Smooth muscle cell (in vitro differentiated cells): ENCODE measurements around the gene STAC3. TPM values are rescaled to one million over a fixed set of nuclear protein-coding genes. Genes with fewer than 3 reads are reported as not detected.

Experiments
- DNase-seq: peaks from one replicate; lab custom pipeline; 2025; ENCODE audit not compliant: unreplicated experiment; lab: John Stamatoyannopoulos, UW
- H2AFZ ChIP-seq: fragments of 200-600 bp; sonication (generic); 2 replicates; pipeline ENCODE4 v1.6.0; 2016; ENCODE audit warnings: antibody characterized with exemption, low read depth, mild to moderate bottlenecking
- H3F3A ChIP-seq: fragments of 200-600 bp; sonication (generic); 2 replicates; pipeline ENCODE4 v1.6.0; 2017; ENCODE audit warnings: antibody characterized with exemption, low read depth
- H3K27ac ChIP-seq: fragments of 200-600 bp; sonication (generic); 2 replicates; pipeline ENCODE4 v1.5.1; 2016; ENCODE audit warnings: low read depth, mild to moderate bottlenecking
- H3K27me3 ChIP-seq: fragments of 200-600 bp; sonication (generic); 2 replicates; pipeline ENCODE4 v1.6.1; 2016; ENCODE audit warnings: low read depth, mild to moderate bottlenecking
- H3K36me3 ChIP-seq: fragments of 200-600 bp; sonication (generic); 2 replicates; pipeline ENCODE4 v1.5.1; 2016; ENCODE audit warnings: low read depth
- H3K4me1 ChIP-seq: fragments of 200-600 bp; sonication (generic); 2 replicates; pipeline ENCODE4 v1.5.1; 2016; ENCODE audit warnings: low read depth
- H3K4me2 ChIP-seq: fragments of 200-600 bp; sonication (generic); 2 replicates; pipeline ENCODE4 v1.6.0; 2016; ENCODE audit warnings: mild to moderate bottlenecking
- H3K4me3 ChIP-seq: fragments of 200-600 bp; sonication (generic); 2 replicates; pipeline ENCODE4 v1.5.1; 2016; ENCODE audit warnings: mild to moderate bottlenecking
- H3K79me2 ChIP-seq: fragments of 200-600 bp; sonication (generic); 2 replicates; pipeline ENCODE4 v1.6.0; 2016; ENCODE audit warnings: low read depth, mild to moderate bottlenecking
- H3K9ac ChIP-seq: fragments of 200-600 bp; sonication (generic); 2 replicates; pipeline ENCODE4 v1.6.0; 2016; ENCODE audit warnings: low read depth
- H3K9me3 ChIP-seq: fragments of 200-600 bp; sonication (generic); replicated peaks from 2 replicates; pipeline ENCODE4 v1.5.1; 2016; ENCODE audit warnings: low read depth
- H4K20me1 ChIP-seq: fragments of 200-600 bp; sonication (generic); 2 replicates; pipeline ENCODE4 v1.6.0; 2016; ENCODE audit warnings: low read depth
- WGBS: methylation state at CpG from one replicate; pipeline ENCODE4 v1.1.7; 2016; ENCODE audit warnings: low lambda C conversion rate; 5-methylcytosine and 5-hydroxymethylcytosine counted together
- polyA plus RNA-seq: library from polyadenylated mRNA; unstranded; fragments of >200 nt; fragmentation: Nextera tagmentation; extraction: Ambion mirVana; gene quantifications from 2 replicates; pipeline ENCODE4 v1.2.1, GENCODE V29; 2016
- total RNA-seq: library from RNA; depleted of rRNA; stranded (reverse); fragments of >200 nt; gene quantifications from 2 replicates; pipeline ENCODE4 v1.2.3, GENCODE V29; 2014
- TF ChIP-seq, protein P1 (sequence below): fragments of 200-600 bp; sonication (generic); IDR thresholded peaks from 2 replicates; pipeline ENCODE4 v1.5.1; 2017; ENCODE audit warnings: borderline replicate concordance, mild to moderate bottlenecking, antibody characterized with exemption; ENCODE audit not compliant: insufficient read depth, poor library complexity, severe bottlenecking

STAC3 gene
- total and polyA plus RNA-seq, 2 experiments from 2014 or later, result 1.4 TPM; not detected in 1

DNA sequence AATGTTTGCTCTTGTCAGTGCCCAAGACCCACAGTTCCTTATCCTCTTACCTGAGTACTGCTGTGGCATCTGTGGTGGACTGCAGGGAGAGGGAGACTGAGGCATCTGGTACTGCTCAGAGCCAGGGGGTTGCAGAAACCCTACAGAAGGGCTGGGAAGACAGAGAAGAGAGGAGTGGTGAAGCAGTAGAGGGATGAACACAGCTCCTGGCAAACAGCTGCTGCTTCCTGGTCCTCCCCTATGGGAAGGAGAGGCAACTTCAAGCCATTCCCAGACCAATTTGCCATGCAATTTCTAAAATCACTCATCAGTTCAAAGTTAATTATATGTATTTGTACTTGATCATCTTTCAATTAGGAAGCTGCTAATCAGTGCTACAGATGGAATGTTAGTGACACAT, 15.7 kb upstream of the STAC3 start:
- Histone ChIP-seq H3K79me2 (no peaks in the 10 kb centered on the region), H3K4me2 (no peak overlapping the region), H3K27ac (no peak overlapping the region), H3K36me3 (peaks cover 4% of the 10 kb centered on the region), H3F3A (no peaks in the 10 kb centered on the region), H4K20me1 (no peaks in the 10 kb centered on the region), H3K9ac (no peak overlapping the region), H3K27me3 (no peaks in the 10 kb centered on the region), H3K4me3 (no peak overlapping the region), H3K9me3 (no peaks in the 10 kb centered on the region), H3K4me1 (peaks cover 10% of the 10 kb centered on the region), H2AFZ (no peak overlapping the region)
- no peak for DNase-seq
- TF ChIP-seq, protein P1, sequence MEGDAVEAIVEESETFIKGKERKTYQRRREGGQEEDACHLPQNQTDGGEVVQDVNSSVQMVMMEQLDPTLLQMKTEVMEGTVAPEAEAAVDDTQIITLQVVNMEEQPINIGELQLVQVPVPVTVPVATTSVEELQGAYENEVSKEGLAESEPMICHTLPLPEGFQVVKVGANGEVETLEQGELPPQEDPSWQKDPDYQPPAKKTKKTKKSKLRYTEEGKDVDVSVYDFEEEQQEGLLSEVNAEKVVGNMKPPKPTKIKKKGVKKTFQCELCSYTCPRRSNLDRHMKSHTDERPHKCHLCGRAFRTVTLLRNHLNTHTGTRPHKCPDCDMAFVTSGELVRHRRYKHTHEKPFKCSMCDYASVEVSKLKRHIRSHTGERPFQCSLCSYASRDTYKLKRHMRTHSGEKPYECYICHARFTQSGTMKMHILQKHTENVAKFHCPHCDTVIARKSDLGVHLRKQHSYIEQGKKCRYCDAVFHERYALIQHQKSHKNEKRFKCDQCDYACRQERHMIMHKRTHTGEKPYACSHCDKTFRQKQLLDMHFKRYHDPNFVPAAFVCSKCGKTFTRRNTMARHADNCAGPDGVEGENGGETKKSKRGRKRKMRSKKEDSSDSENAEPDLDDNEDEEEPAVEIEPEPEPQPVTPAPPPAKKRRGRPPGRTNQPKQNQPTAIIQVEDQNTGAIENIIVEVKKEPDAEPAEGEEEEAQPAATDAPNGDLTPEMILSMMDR, result no peak

DNA sequence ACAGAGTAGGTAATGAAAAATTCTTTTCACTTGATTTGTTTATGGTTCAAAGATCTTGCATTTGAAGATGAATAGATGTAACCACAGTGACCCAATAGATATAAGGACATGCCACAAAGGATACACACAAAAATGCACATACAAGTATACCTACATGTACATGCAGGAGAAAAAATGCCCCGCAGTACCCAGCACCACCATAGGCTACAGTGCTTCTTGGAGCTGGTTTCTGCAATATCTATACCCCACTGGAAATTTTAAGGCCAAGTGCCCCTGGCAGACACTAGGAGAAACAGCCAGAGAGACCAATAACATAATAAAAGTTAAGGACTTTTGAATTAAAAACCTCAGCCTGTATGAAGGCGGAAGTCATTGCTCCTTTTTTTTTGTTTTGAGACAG, 12.1 kb upstream of the STAC3 start:
- Histone ChIP-seq H3K27me3 (no peaks in the 10 kb centered on the region), H3F3A (no peaks in the 10 kb centered on the region), H3K79me2 (no peaks in the 10 kb centered on the region), H3K4me1 (peaks cover 18% of the 10 kb centered on the region), H3K9me3 (no peaks in the 10 kb centered on the region), H3K27ac (no peak overlapping the region), H3K4me3 (no peak overlapping the region), H3K9ac (no peak overlapping the region), H3K36me3 (no peaks in the 10 kb centered on the region), H3K4me2 (no peak overlapping the region), H4K20me1 (no peaks in the 10 kb centered on the region), H2AFZ (no peak overlapping the region)
- WGBS, result 97% methylated on average over 2 of the region's 2 CpGs
- TF ChIP-seq, protein P1, result no peak
- no peak for DNase-seq

DNA sequence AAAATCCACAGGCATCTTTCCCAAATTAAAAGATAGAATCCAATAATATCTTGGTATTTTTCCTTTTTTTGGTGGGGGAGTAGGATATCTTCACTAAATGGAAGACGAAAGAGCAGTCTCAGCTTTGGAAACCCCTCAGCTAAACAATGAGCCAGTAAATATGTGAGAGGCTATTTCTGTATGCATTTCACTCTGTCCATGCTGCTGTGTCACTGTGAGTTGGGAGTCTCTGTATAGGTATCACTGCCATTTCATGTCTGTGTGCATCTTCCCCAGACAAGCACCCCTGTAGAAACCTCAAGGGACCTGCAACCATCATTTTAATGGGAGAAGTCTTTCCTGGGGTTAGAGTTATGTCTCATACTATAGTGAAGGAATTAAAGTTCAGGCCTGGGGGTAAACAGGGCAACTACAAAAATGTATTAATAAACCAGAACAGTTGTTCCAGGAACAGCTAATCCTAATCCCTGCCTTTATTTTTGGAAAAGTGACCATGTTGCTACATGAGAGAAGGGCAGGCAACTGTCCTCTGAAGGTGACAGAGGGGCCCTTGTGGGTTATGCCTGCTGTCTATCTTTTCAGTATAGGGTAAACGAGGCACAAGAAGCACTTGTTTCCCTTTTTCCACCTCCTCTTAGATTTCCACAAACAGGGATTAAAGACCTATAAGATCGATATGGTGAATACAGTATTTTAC, 11.3 kb upstream of the STAC3 start:
- Histone ChIP-seq H3K9ac (no peak overlapping the region), H3K4me1 (peaks cover 18% of the 10 kb centered on the region), H2AFZ (no peak overlapping the region), H3K27me3 (no peaks in the 10 kb centered on the region), H3K4me3 (no peak overlapping the region), H3F3A (no peaks in the 10 kb centered on the region), H3K4me2 (no peak overlapping the region), H3K9me3 (no peaks in the 10 kb centered on the region), H4K20me1 (no peaks in the 10 kb centered on the region), H3K36me3 (no peaks in the 10 kb centered on the region), H3K79me2 (no peaks in the 10 kb centered on the region), H3K27ac (no peak overlapping the region)
- DNase-seq, result no peak
- WGBS, result 92% methylated on average over 3 of the region's 3 CpGs
- TF ChIP-seq, protein P1, result no peak

DNA sequence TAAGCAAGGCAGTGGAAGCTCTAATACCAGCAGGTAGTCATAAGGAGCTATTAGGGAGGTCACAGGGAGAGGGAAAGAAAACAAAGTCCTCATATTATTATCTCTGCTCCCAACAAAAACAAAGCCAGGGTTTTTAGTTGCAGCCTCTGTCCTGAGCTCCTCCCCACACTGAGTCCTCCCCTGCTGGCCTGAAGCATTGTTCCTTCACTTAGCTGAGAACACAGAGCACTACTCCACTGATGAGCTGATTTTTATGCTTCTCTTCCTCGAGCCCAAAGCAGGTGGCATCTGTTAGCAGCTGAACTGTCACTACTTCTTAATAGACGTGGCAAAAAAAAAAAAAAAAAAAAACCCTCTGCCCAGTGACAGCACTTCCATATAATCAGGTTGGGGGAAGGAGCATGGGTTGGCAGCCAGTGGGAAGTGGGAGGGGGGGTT, 10.5 kb upstream of the STAC3 start:
- no peaks in the 10 kb centered on the region for H3K9me3 ChIP-seq
- WGBS, result 67% methylated on average over 2 of the region's 2 CpGs
- H3K4me2 ChIP-seq, result no peak overlapping the region
- no peak overlapping the region for H3K4me3 ChIP-seq
- no peak overlapping the region for H3K9ac ChIP-seq
- H3K79me2 ChIP-seq, result no peaks in the 10 kb centered on the region
- H2AFZ ChIP-seq, result no peak overlapping the region
- no peaks in the 10 kb centered on the region for H4K20me1 ChIP-seq
- H3K27ac ChIP-seq, result no peak overlapping the region
- TF ChIP-seq, protein P1, result no peak
- H3K4me1 ChIP-seq, result peaks cover 18% of the 10 kb centered on the region
- DNase-seq, result no peak
- no peaks in the 10 kb centered on the region for H3K36me3 ChIP-seq
- no peaks in the 10 kb centered on the region for H3K27me3 ChIP-seq
- H3F3A ChIP-seq, result no peaks in the 10 kb centered on the region
